Activated CD4-positive, alpha-beta T cell treated with anti-CD3 and anti-CD28 coated beads for 36 hours (primary cell): ENCODE data around the gene LMTK2. TPM values are rescaled to one million over a fixed set of nuclear protein-coding genes. Genes with fewer than 3 reads are reported as not detected.

Experiments used
- ATAC-seq: fragments of 200-7000 bp; cut with Tn5 transposase; one replicate; pipeline ENCODE4 v1.10.0; 2021; ENCODE audit warnings: mild to moderate bottlenecking, moderate library complexity
- CTCF ChIA-PET: fragments of 350-600 bp; sonication (Branson Sonifier 250); formaldehyde crosslinking; loops from one replicate; lab custom pipeline; 2021; ENCODE audit warnings: antibody characterized with exemption; lab: Charles Lee
- POLR2A ChIA-PET: fragments of 350-600 bp; sonication (Branson Sonifier 250); formaldehyde crosslinking; loops from one replicate; lab custom pipeline; 2021; ENCODE audit warnings: antibody characterized with exemption, inconsistent platforms; lab: Charles Lee
- DNase-seq: peaks from one replicate; pipeline ENCODE4 v3.0.0-alpha.2; 2020
- H3K27ac Mint-ChIP-seq: one replicate; pipeline ENCODE4 v1.8.0; 2021; ENCODE audit warnings: mixed read lengths
- H3K27me3 Mint-ChIP-seq: one replicate; pipeline ENCODE4 v1.8.0; 2021; ENCODE audit warnings: mixed read lengths
- H3K36me3 Mint-ChIP-seq: one replicate; pipeline ENCODE4 v1.8.0; 2021; ENCODE audit warnings: low read depth, mixed read lengths
- H3K4me1 Mint-ChIP-seq: one replicate; pipeline ENCODE4 v1.8.0; 2021; ENCODE audit warnings: mixed read lengths
- H3K4me3 Mint-ChIP-seq: one replicate; pipeline ENCODE4 v1.8.0; 2021; ENCODE audit warnings: mild to moderate bottlenecking, moderate library complexity, mixed read lengths
- H3K9me3 Mint-ChIP-seq: one replicate; pipeline ENCODE4 v1.8.0; 2021; ENCODE audit warnings: low read depth, mixed read lengths
- intact Hi-C, 2 experiments: fragments of 100-400 bp; cut with DNase I in 1 of 2; cut with micrococcal nuclease in 1 of 2; formaldehyde crosslinking; loops; one replicate each; pipeline versions ENCODE4 v1.14.2 to v1.15.1; 2022 to 2024; cut with DNase I, micrococcal nuclease
- total RNA-seq, 2 experiments: library from RNA; stranded (reverse); gene quantifications; one replicate each; pipeline ENCODE4 v1.2.3, GENCODE V29; 2021

Gene LMTK2
- total RNA-seq, 2 experiments from 2014 or later: 10.0 to 16.9 TPM

DNA sequence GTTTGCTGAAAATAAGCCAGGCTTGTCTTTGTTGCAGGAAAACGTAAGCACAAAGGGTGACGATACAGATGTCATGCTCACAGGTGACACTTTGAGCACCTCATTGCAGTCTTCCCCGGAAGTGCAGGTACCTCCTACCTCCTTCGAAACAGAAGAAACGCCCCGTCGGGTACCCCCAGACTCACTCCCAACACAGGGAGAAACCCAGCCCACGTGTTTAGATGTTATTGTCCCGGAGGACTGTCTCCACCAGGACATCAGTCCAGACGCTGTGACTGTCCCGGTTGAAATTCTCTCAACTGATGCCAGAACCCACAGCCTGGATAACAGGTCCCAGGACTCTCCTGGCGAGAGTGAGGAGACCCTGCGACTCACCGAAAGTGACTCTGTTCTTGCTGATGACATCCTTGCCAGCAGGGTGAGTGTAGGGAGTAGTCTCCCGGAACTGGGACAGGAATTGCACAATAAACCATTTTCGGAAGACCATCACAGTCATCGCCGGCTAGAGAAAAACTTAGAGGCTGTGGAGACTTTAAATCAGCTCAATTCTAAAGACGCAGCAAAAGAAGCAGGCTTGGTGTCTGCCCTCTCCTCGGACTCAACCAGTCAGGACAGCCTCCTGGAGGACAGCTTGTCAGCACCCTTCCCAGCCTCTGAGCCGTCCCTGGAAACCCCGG is 86.3 kb downstream of the LMTK2 start:
- intact Hi-C loops: no loop called here
- POLR2A ChIA-PET: no interaction called here
- H3K27ac Mint-ChIP-seq: no peak overlapping the region
- no peak overlapping the region for H3K4me3 Mint-ChIP-seq
- no peaks in the 10 kb centered on the region for H3K27me3 Mint-ChIP-seq
- peaks cover 41% of the 10 kb centered on the region for H3K36me3 Mint-ChIP-seq
- no peak for DNase-seq
- H3K9me3 Mint-ChIP-seq: no peaks in the 10 kb centered on the region
- CTCF ChIA-PET: no interaction called here
- no peak for ATAC-seq
- peaks cover 3% of the 10 kb centered on the region for H3K4me1 Mint-ChIP-seq

DNA sequence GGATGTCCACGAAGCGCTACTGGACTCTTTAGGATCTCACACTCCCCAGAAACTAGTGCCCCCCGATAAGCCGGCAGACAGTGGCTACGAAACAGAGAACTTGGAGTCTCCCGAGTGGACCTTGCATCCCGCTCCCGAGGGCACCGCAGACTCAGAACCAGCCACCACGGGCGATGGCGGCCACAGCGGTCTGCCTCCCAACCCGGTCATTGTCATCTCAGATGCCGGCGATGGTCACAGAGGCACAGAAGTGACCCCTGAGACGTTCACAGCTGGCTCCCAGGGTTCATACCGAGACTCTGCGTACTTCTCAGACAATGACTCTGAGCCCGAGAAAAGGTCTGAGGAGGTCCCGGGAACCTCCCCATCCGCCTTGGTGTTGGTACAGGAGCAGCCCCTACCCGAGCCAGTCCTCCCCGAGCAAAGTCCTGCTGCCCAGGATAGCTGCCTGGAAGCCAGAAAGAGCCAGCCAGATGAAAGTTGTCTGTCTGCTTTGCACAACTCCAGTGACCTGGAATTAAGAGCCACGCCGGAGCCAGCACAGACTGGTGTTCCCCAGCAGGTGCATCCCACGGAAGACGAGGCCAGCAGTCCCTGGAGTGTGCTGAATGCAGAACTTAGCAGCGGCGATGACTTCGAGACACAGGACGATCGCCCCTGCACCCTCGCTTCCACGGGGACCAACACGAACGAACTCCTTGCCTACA is 87.0 kb downstream of the LMTK2 start:
- intact Hi-C loops: no loop called here
- no peak for DNase-seq
- no peak for ATAC-seq
- H3K4me1 Mint-ChIP-seq: peaks cover 3% of the 10 kb centered on the region
- no peaks in the 10 kb centered on the region for H3K27me3 Mint-ChIP-seq
- H3K36me3 Mint-ChIP-seq: peaks cover 43% of the 10 kb centered on the region
- no peaks in the 10 kb centered on the region for H3K9me3 Mint-ChIP-seq
- ChIA-PET POLR2A (no interaction called here), CTCF (no interaction called here)
- no peak overlapping the region for H3K4me3 Mint-ChIP-seq
- H3K27ac Mint-ChIP-seq: no peak overlapping the region

DNA sequence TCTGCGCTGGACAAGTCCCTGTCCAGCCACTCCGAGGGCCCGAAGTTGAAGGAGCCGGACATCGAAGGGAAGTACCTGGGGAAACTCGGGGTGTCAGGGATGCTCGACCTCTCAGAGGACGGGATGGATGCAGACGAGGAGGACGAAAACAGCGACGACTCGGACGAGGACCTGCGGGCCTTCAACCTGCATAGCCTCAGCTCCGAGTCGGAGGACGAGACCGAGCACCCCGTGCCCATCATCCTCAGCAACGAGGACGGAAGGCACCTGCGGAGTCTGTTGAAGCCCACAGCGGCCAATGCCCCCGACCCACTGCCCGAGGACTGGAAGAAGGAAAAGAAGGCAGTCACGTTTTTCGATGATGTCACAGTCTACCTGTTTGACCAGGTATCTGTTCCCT is 87.5 kb downstream of the LMTK2 start:
- CTCF ChIA-PET: no interaction called here
- POLR2A ChIA-PET: no interaction called here
- Mint-ChIP-seq H3K27ac (no peak overlapping the region), H3K4me3 (no peak overlapping the region), H3K27me3 (no peaks in the 10 kb centered on the region), H3K4me1 (peaks cover 6% of the 10 kb centered on the region), H3K9me3 (peaks cover 3% of the 10 kb centered on the region), H3K36me3 (peaks cover 41% of the 10 kb centered on the region)
- ATAC-seq: no peak
- DNase-seq: no peak
- intact Hi-C loops: no loop called here

DNA sequence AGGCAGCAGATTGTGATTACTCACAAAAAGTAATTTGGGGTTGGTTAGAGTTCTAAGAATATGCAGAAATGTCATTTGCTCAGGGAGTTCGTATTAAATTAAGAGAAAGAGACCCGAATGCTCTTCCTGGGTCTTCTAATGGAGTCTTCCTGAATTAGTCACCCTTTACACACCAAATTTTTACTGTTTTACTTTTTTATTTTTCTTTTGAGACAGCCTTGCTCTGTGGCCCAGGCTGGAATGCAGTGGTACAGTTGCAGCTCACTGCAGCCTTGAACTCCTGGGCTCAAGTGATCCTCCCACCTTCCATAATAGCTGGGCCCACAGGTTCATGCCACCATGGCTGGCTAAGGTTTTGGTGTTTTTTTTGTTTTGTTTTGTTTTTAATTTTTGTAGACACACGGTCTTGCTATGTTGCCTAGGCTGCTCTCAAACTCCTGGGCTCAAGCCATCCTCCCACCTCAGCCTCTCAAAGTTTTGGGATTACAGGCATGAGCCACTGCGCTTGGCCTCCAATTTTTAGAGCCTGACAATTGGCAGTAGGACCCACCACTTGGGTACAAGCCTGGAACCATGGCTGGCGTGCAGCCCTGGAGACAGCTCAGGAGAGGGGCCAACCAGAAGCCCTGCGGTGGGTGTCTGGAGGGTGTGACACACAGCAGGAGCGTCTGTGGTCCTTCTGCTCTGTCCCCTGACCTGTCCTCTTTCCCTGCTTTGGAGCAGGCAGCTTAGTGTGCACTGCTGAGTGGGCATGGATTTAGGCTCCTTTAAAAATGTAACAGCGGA is 88.2 kb downstream of the LMTK2 start:
- POLR2A ChIA-PET: no interaction called here
- no peak for ATAC-seq
- CTCF ChIA-PET: no interaction called here
- peaks cover 9% of the 10 kb centered on the region for H3K4me1 Mint-ChIP-seq
- peaks cover 40% of the 10 kb centered on the region for H3K36me3 Mint-ChIP-seq
- DNase-seq: no peak
- peaks cover 4% of the 10 kb centered on the region for H3K9me3 Mint-ChIP-seq
- no peak overlapping the region for H3K4me3 Mint-ChIP-seq
- intact Hi-C loops: no loop called here
- H3K27ac Mint-ChIP-seq: no peak overlapping the region
- H3K27me3 Mint-ChIP-seq: no peaks in the 10 kb centered on the region

DNA sequence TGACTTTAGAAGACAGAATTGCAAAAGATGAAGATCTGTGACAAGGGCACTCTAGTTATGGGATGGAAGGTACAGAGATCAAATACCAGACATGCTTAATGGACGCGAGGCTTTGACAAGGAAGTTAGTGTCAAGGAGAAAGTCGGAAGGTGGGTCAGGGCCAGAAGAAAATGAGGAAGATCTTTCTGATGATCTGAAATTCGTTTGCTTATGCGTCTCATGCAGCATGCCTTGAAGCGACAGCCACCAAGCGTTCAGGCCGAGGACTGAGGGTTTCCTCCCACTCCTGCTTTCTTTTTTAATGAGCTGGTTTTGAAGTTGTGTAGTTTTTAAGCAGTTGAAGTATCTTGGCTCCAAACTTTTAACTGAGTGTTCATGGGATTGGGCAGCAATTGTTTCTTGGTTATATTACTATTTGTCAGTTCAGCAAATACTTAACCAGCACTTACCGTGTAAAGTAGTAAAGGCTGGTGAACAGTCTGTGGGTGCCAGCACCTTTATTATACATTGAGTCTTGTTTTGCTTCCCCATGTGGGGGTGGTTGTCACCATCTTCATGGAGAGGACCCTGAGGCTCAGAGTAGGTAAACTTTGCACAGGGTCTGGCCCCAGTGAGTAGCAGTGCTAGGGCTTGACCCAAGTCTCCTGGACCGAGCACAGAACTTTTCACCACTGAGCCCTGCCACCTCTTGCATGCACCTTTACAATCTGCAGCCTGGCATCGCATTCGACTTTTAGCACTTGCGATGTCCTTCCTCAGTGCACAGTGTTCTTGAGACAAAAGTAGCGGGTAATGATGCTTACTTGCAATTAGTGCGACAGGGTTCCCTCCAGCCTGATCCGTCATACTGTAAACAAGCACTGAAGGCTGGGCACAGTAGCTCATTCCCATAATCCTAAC is 90.3 kb downstream of the LMTK2 start:
- DNase-seq (no peak), ATAC-seq (no peak)
- H3K27ac Mint-ChIP-seq: no peak overlapping the region
- peaks cover 6% of the 10 kb centered on the region for H3K9me3 Mint-ChIP-seq
- no peak overlapping the region for H3K4me3 Mint-ChIP-seq
- H3K27me3 Mint-ChIP-seq: no peaks in the 10 kb centered on the region
- H3K36me3 Mint-ChIP-seq: peaks cover 39% of the 10 kb centered on the region
- intact Hi-C loops: no loop called here
- H3K4me1 Mint-ChIP-seq: peaks cover 30% of the 10 kb centered on the region
- ChIA-PET POLR2A (no interaction called here), CTCF (no interaction called here)

DNA sequence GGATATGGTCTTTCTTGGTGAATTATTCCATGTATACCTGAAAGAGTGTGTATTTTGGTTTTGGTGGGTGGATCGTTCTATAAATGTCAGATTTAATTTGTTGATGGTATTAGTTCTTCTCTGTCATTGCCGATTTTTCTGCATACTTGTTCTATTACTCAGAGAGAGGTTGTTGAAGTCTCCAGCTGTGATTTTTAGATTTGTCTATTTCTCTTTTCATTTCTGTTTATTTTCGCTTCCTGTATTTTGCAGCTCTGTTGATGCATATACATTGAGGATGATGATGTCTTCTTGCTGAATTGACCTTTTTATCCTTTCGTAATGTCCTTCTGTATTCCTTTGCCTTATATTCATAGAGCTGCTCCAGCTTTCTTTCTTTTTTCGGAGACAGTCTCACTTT is 92.5 kb downstream of the LMTK2 start:
- intact Hi-C loops: no loop called here
- ATAC-seq: no peak
- Mint-ChIP-seq H3K4me1 (peaks cover 50% of the 10 kb centered on the region), H3K36me3 (peaks cover 26% of the 10 kb centered on the region), H3K9me3 (peaks cover 6% of the 10 kb centered on the region), H3K4me3 (no peak overlapping the region), H3K27ac (no peak overlapping the region), H3K27me3 (no peaks in the 10 kb centered on the region)
- POLR2A ChIA-PET: no interaction called here
- no peak for DNase-seq
- CTCF ChIA-PET: interaction anchor here (0.9 kb wide), 1 partner anchor 31 kb away, joined by 3 read pairs; no protein-coding TSS in a partner anchor

DNA sequence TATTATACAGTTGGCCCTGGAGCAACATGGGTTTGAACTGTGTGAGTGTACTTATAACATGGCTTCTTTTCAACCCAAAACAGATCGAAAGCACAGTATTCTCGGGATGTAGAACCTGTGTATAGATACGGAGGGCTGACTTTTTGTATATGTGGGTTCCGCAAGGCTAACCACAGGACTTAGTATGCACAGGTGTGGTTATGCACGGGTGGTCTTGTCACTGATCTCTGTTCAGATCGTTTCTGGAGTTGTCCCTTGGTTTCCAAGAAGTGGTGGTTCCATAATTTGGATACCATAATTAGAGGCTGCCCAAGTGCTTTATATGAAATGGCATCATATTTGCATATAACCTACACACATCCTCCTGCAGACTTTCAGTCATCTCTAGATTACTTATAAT is 93.7 kb downstream of the LMTK2 start:
- DNase-seq: no peak
- Mint-ChIP-seq H3K4me1 (peaks cover 58% of the 10 kb centered on the region), H3K4me3 (no peak overlapping the region), H3K9me3 (peaks cover 6% of the 10 kb centered on the region), H3K27me3 (no peaks in the 10 kb centered on the region), H3K36me3 (peaks cover 31% of the 10 kb centered on the region), H3K27ac (peak overlapping the region; percentile 52)
- ATAC-seq: peak; percentile 38
- intact Hi-C loops: loop anchor here in 1 of 2 experiments (5.0 kb wide), 2 partner anchors 68 to 82 kb away; partner anchors contain the start of gene BRI3
- ChIA-PET POLR2A (no interaction called here), CTCF (no interaction called here)

DNA sequence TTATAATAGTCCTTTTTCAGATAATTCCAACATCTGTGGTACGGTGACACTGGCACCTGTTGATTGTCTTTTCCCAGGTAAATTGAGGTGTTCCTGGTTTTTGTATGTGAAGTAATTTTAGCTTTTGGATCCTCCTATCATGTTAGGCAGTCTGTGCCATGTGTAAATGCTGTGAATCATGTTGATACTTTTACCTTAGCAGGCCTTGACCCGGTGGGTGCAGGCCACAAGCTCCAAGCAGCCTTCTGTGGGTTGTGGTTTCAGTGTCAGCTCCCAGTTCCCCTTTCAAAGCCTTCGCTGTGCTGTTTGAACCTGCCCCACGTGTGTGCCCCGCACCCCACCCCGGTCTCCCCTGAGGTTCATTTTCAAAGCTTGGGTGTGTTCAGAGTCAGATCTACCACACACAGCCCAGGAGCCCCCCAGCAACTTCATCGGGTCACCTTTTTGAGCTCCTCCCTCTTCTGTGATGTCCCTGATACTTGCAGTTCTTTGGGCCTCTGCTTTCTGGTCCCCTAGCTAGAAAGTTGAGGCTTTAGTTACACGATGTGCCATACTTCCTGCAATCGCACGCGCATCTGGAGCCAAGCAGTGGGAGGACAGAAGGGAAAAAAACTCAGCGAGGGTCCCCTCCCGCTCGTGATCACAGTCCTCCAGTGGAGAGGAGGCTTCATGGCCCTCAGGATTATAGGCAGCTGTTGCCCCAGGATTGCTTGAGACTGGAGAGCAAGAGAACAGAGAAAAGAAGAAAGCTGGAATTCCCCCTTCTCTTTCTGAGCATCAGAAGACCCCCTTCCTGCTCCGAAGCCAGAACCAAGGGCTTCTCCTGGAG is 95.9 kb downstream of the LMTK2 start:
- Mint-ChIP-seq H3K9me3 (peaks cover 6% of the 10 kb centered on the region), H3K4me3 (peak overlapping the region; percentile 46), H3K27me3 (no peaks in the 10 kb centered on the region), H3K27ac (peak overlapping the region; percentile 88), H3K36me3 (peaks cover 44% of the 10 kb centered on the region), H3K4me1 (peaks cover 55% of the 10 kb centered on the region)
- POLR2A ChIA-PET: interaction anchor here (0.5 kb wide), 1 partner anchor 58 kb away, joined by 3 read pairs; no protein-coding TSS in a partner anchor
- DNase-seq (peak; percentile 84), ATAC-seq (peak; percentile 91)
- CTCF ChIA-PET: interaction anchor here (0.7 to 1.6 kb wide), 6 partner anchors 32 to 181 kb away, joined by 3 to 5 read pairs (median 3); no protein-coding TSS in a partner anchor
- intact Hi-C loops: loop anchor here (1.0 to 5.0 kb wide), 4 partner anchors 48 to 80 kb away; partner anchors contain the start of gene BRI3 (in 1 of the 2)

DNA sequence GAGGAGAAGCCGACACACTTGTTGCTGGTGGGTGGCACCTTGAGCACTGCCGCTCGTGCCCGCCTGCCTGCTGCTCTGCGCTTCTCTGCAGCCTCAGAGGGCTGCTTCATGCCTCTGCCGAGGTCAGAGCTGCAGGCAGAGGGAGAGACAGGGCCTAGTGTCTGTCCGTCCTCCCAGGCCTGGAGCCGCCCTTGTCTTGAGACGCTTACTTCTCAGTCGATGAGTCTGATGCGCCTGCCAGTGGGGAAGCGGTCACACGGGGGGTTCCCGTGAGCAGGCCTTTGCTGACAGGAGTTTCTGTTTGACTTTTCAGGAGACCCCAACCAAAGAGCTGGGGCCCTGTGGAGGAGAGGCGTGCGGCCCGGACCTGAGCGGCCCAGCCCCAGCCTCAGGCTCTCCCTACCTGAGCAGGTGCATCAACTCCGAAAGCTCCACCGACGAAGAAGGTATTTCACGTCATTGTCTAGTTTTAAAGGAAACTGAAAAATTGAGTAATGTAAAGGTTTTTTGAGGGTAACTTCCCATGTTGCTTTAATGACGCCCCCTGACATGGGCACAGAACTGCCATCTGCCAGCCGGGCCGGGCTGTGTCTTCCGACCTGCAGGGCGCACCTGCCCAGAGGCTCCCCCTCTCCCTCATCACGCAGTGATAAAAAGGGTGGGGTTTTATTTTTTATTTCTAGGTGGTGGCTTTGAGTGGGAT is 96.8 kb downstream of the LMTK2 start:
- intact Hi-C loops: loop anchor here (2.0 to 5.0 kb wide), 3 partner anchors 47 to 79 kb away; partner anchors contain the start of gene BRI3 (in 1 of the 2)
- no peak overlapping the region for H3K4me3 Mint-ChIP-seq
- no peaks in the 10 kb centered on the region for H3K27me3 Mint-ChIP-seq
- H3K36me3 Mint-ChIP-seq: peaks cover 41% of the 10 kb centered on the region
- ATAC-seq (no peak), DNase-seq (peak; percentile 30)
- POLR2A ChIA-PET: no interaction called here
- H3K27ac Mint-ChIP-seq: peak overlapping the region; percentile 88
- peaks cover 55% of the 10 kb centered on the region for H3K4me1 Mint-ChIP-seq
- peaks cover 6% of the 10 kb centered on the region for H3K9me3 Mint-ChIP-seq
- CTCF ChIA-PET: interaction anchor here (1.0 kb wide), 1 partner anchor 179 kb away, joined by 3 read pairs; no protein-coding TSS in a partner anchor
